Measurements from ENCODE around the gene TLL1.

GRCh38 chr4:166134285-166134684 lies 261.2 kb downstream of the TLL1 start:
- TF ChIP-seq CTCF (IDR thresholded peaks at IDR 0.05 in 8 of 11, conservative IDR thresholded peaks at IDR 0.05 in 3 of 11), result no peak
- no peak for TF ChIP-seq POLR2AphosphoS5 (IDR thresholded peaks at IDR 0.05)

Data from spleen (tissue), 7 donors.